ENCODE data around the gene PTGDS. TPM values are rescaled to one million over a fixed set of nuclear protein-coding genes. Genes with fewer than 3 reads are reported as not detected.

PTGDS gene
- total and polyA plus RNA-seq, 2 donors (not counting 1 experiment from before 2014, with no cell fraction given): 0.13 TPM; not detected in 1

GRCh38 chr9:136974817-136975535, 2.3 kb upstream of the PTGDS start:
- WGBS (ENCODE audit: insufficient coverage): 58% methylated on average over 15 of the region's 15 CpGs
- Histone ChIP-seq H3K4me2 (replicated peaks; ENCODE audit: low read depth, low read length, poor library complexity, severe bottlenecking) (no peak overlapping the region), H3K27ac (ENCODE audit: low read length in 2 of 2) (no peak overlapping the region), H3K79me2 (ENCODE audit: control insufficient read depth, insufficient read depth, low read length) (no peaks in the 10 kb centered on the region), H3K4me1 (ENCODE audit: control insufficient read depth in 2 of 2, insufficient read depth in 2 of 2, low read length in 2 of 2) (peaks cover 3 to 5% of the 10 kb centered on the region in 2 donors), H3K9me3 (ENCODE audit: control extremely low read depth in 1 of 3, control insufficient read depth in 2 of 3, insufficient read depth in 1 of 3, low read length in 2 of 3) (peaks cover 0 to 13% (median 0%) of the 10 kb centered on the region in 3 donors), H3K36me3 (replicated peaks in 1 of 2; ENCODE audit: control extremely low read depth in 1 of 2, control insufficient read depth in 1 of 2, extremely low read depth in 1 of 2, insufficient read depth in 2 of 2, low read length in 1 of 2) (no peaks in the 10 kb centered on the region), H2AFZ (ENCODE audit: insufficient read depth, low read depth, low read length, poor library complexity, severe bottlenecking) (no peak overlapping the region), H4K20me1 (ENCODE audit: control insufficient read depth, insufficient read depth, low read length, poor library complexity, severe bottlenecking) (no peaks in the 10 kb centered on the region), H3K4me3 (ENCODE audit: control extremely low read depth in 1 of 5, extremely low read depth in 1 of 5, insufficient read depth in 1 of 5, low read depth in 2 of 5, low read length in 4 of 5) (no peak overlapping the region), H3K27me3 (replicated peaks in 1 of 4; ENCODE audit: control extremely low read depth in 1 of 4, control insufficient read depth in 3 of 4, insufficient read depth in 4 of 4, low read length in 3 of 4) (peaks cover 0 to 36% (median 6%) of the 10 kb centered on the region in 4 experiments), H3K9ac (ENCODE audit: low read length) (no peak overlapping the region)
- H3K9me3 Mint-ChIP-seq (ENCODE audit: insufficient read depth): no peaks in the 10 kb centered on the region
- no peak overlapping the region for H3K4me3 Mint-ChIP-seq
- no peak for ATAC-seq (ENCODE audit: low read depth)
- DNase-seq: no peak
- ChIA-PET CTCF (interaction anchor here (1.0 kb wide), 1 partner anchor 54 kb away, joined by 3 read pairs; no protein-coding TSS in a partner anchor), POLR2A (interaction anchor here (0.9 kb wide), 1 partner anchor 25 kb away, joined by 3 read pairs; no protein-coding TSS in a partner anchor)
- peaks cover 6% of the 10 kb centered on the region for H3K27me3 Mint-ChIP-seq
- no peak overlapping the region for H3K27ac Mint-ChIP-seq
- TF ChIP-seq CTCF (IDR thresholded peaks at IDR 0.05) (no peak), EZH2 (IDR thresholded peaks at IDR 0.05; ENCODE audit: borderline replicate concordance, insufficient read depth, low read depth, low read length, poor library complexity, severe bottlenecking) (no peak)
- peaks cover 5% of the 10 kb centered on the region for H3K4me1 Mint-ChIP-seq
- intact Hi-C loops (cut with micrococcal nuclease): no loop called here

GRCh38 chr9:136975644-136976043, 1.7 kb upstream of the PTGDS start:
- ChIA-PET POLR2A (interaction anchor here (0.9 kb wide), 1 partner anchor 25 kb away, joined by 3 read pairs; no protein-coding TSS in a partner anchor), CTCF (interaction anchor here (0.9 to 1.4 kb wide), 4 partner anchors 54 to 71 kb away, joined by 3 read pairs; partner anchors contain the start of gene NPDC1)
- Mint-ChIP-seq H3K9me3 (ENCODE audit: insufficient read depth) (no peaks in the 10 kb centered on the region), H3K27ac (no peak overlapping the region), H3K4me3 (no peak overlapping the region), H3K27me3 (peaks cover 9% of the 10 kb centered on the region), H3K4me1 (peaks cover 5% of the 10 kb centered on the region)
- TF ChIP-seq CTCF (IDR thresholded peaks at IDR 0.05) (no peak), EZH2 (IDR thresholded peaks at IDR 0.05; ENCODE audit: borderline replicate concordance, insufficient read depth, low read depth, low read length, poor library complexity, severe bottlenecking) (no peak)
- H3K4me3 ChIP-seq (ENCODE audit: control extremely low read depth in 1 of 5, extremely low read depth in 1 of 5, insufficient read depth in 1 of 5, low read depth in 2 of 5, low read length in 4 of 5): no peak overlapping the region
- no peaks in the 10 kb centered on the region for H4K20me1 ChIP-seq (ENCODE audit: control insufficient read depth, insufficient read depth, low read length, poor library complexity, severe bottlenecking)
- no peak overlapping the region for H3K9ac ChIP-seq (ENCODE audit: low read length)
- DNase-seq (no peak), ATAC-seq (ENCODE audit: low read depth) (no peak)
- no peaks in the 10 kb centered on the region for H3K36me3 ChIP-seq (replicated peaks in 1 of 2; ENCODE audit: control extremely low read depth in 1 of 2, control insufficient read depth in 1 of 2, extremely low read depth in 1 of 2, insufficient read depth in 2 of 2, low read length in 1 of 2)
- intact Hi-C loops (cut with micrococcal nuclease): no loop called here
- no peaks in the 10 kb centered on the region for H3K79me2 ChIP-seq (ENCODE audit: control insufficient read depth, insufficient read depth, low read length)
- H3K9me3 ChIP-seq (ENCODE audit: control extremely low read depth in 1 of 3, control insufficient read depth in 2 of 3, insufficient read depth in 1 of 3, low read length in 2 of 3): peaks cover 0 to 13% (median 0%) of the 10 kb centered on the region in 3 donors
- H2AFZ ChIP-seq (ENCODE audit: insufficient read depth, low read depth, low read length, poor library complexity, severe bottlenecking): no peak overlapping the region
- H3K4me2 ChIP-seq (replicated peaks; ENCODE audit: low read depth, low read length, poor library complexity, severe bottlenecking): no peak overlapping the region
- peaks cover 3 to 5% of the 10 kb centered on the region in 2 donors for H3K4me1 ChIP-seq (ENCODE audit: control insufficient read depth in 2 of 2, insufficient read depth in 2 of 2, low read length in 2 of 2)
- H3K27me3 ChIP-seq (replicated peaks in 1 of 4; ENCODE audit: control extremely low read depth in 1 of 4, control insufficient read depth in 3 of 4, insufficient read depth in 4 of 4, low read length in 3 of 4): peaks cover 0 to 39% (median 6%) of the 10 kb centered on the region in 4 experiments
- WGBS (ENCODE audit: insufficient coverage): 11% methylated on average over 14 of the region's 14 CpGs
- H3K27ac ChIP-seq (ENCODE audit: low read length in 2 of 2): no peak overlapping the region

Measured in B cell (primary cell).